HepG2 (cell line): ENCODE measurements around the gene GCLM. TPM values are rescaled to one million over a fixed set of nuclear protein-coding genes. Genes with fewer than 3 reads are reported as not detected.

Source experiments
- BHLHE40 ChIP-seq: IDR thresholded peaks from 2 replicates; pipeline ENCODE4 v1.6.1; 2011; ENCODE audit warnings: low read length, improper control_type of control experiment
- CBX2 ChIP-seq, 2 experiments: fragments of 200-600 bp in 1 of 2; sonication (generic); formaldehyde crosslinking in 1 of 2; IDR thresholded peaks; 2 replicates each; pipeline versions ENCODE4 v1.7.0 to v1.8.1; 2018 to 2022; ENCODE audit warnings: low read depth in 2 of 2, low read length in 1 of 2, mild to moderate bottlenecking in 1 of 2, missing genetic modification reagents in 1 of 2
- CEBPB ChIP-seq: IDR thresholded peaks from 2 replicates; pipeline ENCODE4 v1.6.1; 2011; ENCODE audit warnings: low read depth, low read length, improper control_type of control experiment, borderline replicate concordance
- CREB3 ChIP-seq: sonication (generic); formaldehyde crosslinking; IDR thresholded peaks from 2 replicates; pipeline ENCODE4 v1.5.0; 2020; ENCODE audit warnings: missing genetic modification reagents
- CREBL2 ChIP-seq: sonication (generic); formaldehyde crosslinking; IDR thresholded peaks from 2 replicates; pipeline ENCODE4 v1.8.1; 2023; ENCODE audit warnings: missing genetic modification reagents, mild to moderate bottlenecking, borderline replicate concordance
- DMAP1 ChIP-seq: IDR thresholded peaks from 2 replicates; pipeline ENCODE4 v1.6.1; 2016
- DR1 ChIP-seq: sonication (generic); formaldehyde crosslinking; IDR thresholded peaks from 2 replicates; pipeline ENCODE4 v1.8.0; 2021; ENCODE audit warnings: mild to moderate bottlenecking, missing genetic modification reagents, inconsistent platforms
- FOSL1 ChIP-seq: sonication (generic); formaldehyde crosslinking; IDR thresholded peaks from 2 replicates; pipeline ENCODE4 v1.9.0; 2021; ENCODE audit warnings: missing genetic modification reagents, borderline replicate concordance
- GABPB1 ChIP-seq: IDR thresholded peaks from 2 replicates; pipeline ENCODE4 v1.6.1; 2016; ENCODE audit warnings: mild to moderate bottlenecking, missing genetic modification reagents, moderate library complexity, missing compliant biosample characterization
- GPN1 ChIP-seq: sonication (generic); formaldehyde crosslinking; IDR thresholded peaks from 2 replicates; pipeline ENCODE4 v1.5.1; 2020; ENCODE audit warnings: missing genetic modification reagents, borderline replicate concordance
- IKZF1 ChIP-seq: fragments of 450-650 bp; IDR thresholded peaks from 2 replicates; pipeline ENCODE4 v1.7.1; 2016
- IRF9 ChIP-seq: sonication (generic); formaldehyde crosslinking; IDR thresholded peaks from 2 replicates; pipeline ENCODE4 v1.8.0; 2022; ENCODE audit warnings: missing genetic modification reagents, mild to moderate bottlenecking, borderline replicate concordance
- ISL2 ChIP-seq: sonication (generic); formaldehyde crosslinking; IDR thresholded peaks from 2 replicates; pipeline ENCODE4 v1.5.0; 2020; ENCODE audit warnings: missing genetic modification reagents
- KLF15 ChIP-seq: sonication (generic); formaldehyde crosslinking; IDR thresholded peaks from 2 replicates; pipeline ENCODE4 v1.8.1; 2023; ENCODE audit warnings: borderline replicate concordance, mild to moderate bottlenecking, inconsistent platforms, missing genetic modification reagents, mixed read lengths
- MYNN ChIP-seq: sonication (generic); formaldehyde crosslinking; IDR thresholded peaks from 2 replicates; pipeline ENCODE4 v1.4.0; 2020; ENCODE audit warnings: mild to moderate bottlenecking, low read depth, missing genetic modification reagents
- RXRA ChIP-seq: sonication (generic); formaldehyde crosslinking; IDR thresholded peaks from 2 replicates; pipeline ENCODE4 v1.5.1; 2020; ENCODE audit warnings: missing genetic modification reagents
- SIX1 ChIP-seq: sonication (generic); formaldehyde crosslinking; IDR thresholded peaks from 2 replicates; pipeline ENCODE4 v1.4.0; 2020; ENCODE audit warnings: missing genetic modification reagents, borderline replicate concordance
- SMAD3 ChIP-seq: sonication (generic); formaldehyde crosslinking; IDR thresholded peaks from 2 replicates; pipeline ENCODE4 v1.4.0; 2020; ENCODE audit warnings: missing genetic modification reagents
- SP2 ChIP-seq: sonication (generic); formaldehyde crosslinking; IDR thresholded peaks from 2 replicates; pipeline ENCODE4 v1.5.1; 2020; ENCODE audit warnings: mild to moderate bottlenecking, missing genetic modification reagents
- SPEN ChIP-seq: sonication (generic); formaldehyde crosslinking; IDR thresholded peaks from 2 replicates; pipeline ENCODE4 v1.5.1; 2020; ENCODE audit warnings: low read depth, mild to moderate bottlenecking, missing genetic modification reagents
- ZBTB26 ChIP-seq: IDR thresholded peaks from 2 replicates; pipeline ENCODE4 v1.6.1; 2016; ENCODE audit warnings: missing compliant biosample characterization, missing genetic modification reagents, borderline replicate concordance
- ZNF138 ChIP-seq: sonication (generic); formaldehyde crosslinking; IDR thresholded peaks from 2 replicates; pipeline ENCODE4 v1.5.0; 2020; ENCODE audit warnings: mild to moderate bottlenecking, low read depth, missing genetic modification reagents
- ZNF503 ChIP-seq: sonication (generic); formaldehyde crosslinking; IDR thresholded peaks from 2 replicates; pipeline ENCODE4 v1.4.0; 2020; ENCODE audit warnings: missing genetic modification reagents
- ZNF790 ChIP-seq: sonication (generic); formaldehyde crosslinking; IDR thresholded peaks from 2 replicates; pipeline ENCODE4 v1.8.0; 2022; ENCODE audit warnings: missing genetic modification reagents, mild to moderate bottlenecking, borderline replicate concordance
- polyA plus RNA-seq, 8 experiments: library from polyadenylated mRNA; depleted of rRNA in 3 of 8; stranded (reverse) in 7 of 8; unstranded in 1 of 8; fragments of >200 nt; fragmentation: Illumina TruSeq in 4 of 8; extraction: Trizol in 4 of 8; gene quantifications; 2 replicates each; pipeline versions ENCODE4 v1.2.1 to v1.2.3, GENCODE V29; 2011 to 2016; ENCODE audit warnings: low read depth in 4 of 8, missing spikeins in 1 of 8, mixed read lengths in 1 of 8; ENCODE audit not compliant: insufficient read depth in 1 of 8
- total RNA-seq, 5 experiments: library from RNA; depleted of rRNA; stranded (reverse); fragments of >200 nt; fragmentation: Illumina TruSeq; extraction: Trizol; gene quantifications; 2 replicates each; pipeline ENCODE4 v1.2.3, GENCODE V29; 2016; ENCODE audit warnings: low read depth in 1 of 5

Gene GCLM
- total and polyA plus RNA-seq, 2 of the 13 experiments (the other 11 are each of a cell fraction or from before 2014, with no cell fraction given) = 8.7 to 29.9 TPM

GRCh38 chr1:93908394-93909145, 660 bp downstream of the GCLM start (continued):
- TF ChIP-seq ZBTB26 (CRISPR knock-in tag) = 0 out of 2 replicates have a peak, but pooled peaks have one; percentile 18
- no peak for TF ChIP-seq CREB3
- no peak for TF ChIP-seq KLF15 (CRISPR knock-in tag)
- TF ChIP-seq IKZF1 = no peak
- TF ChIP-seq MYNN (CRISPR knock-in tag) = no peak
- no peak for TF ChIP-seq ZNF790 (CRISPR knock-in tag)
- no peak for TF ChIP-seq DR1
- TF ChIP-seq SIX1 (CRISPR knock-in tag) = no peak
- TF ChIP-seq ZNF503 = no peak
- 0 out of 2 replicates have a peak, but pooled peaks have one; percentile 16 for TF ChIP-seq DMAP1 (CRISPR knock-in tag)
- peak; percentile 28; the same call in 1 of the 2 replicates for TF ChIP-seq SP2 (CRISPR knock-in tag)
- no peak for TF ChIP-seq CBX2 (IDR thresholded peaks at IDR 0.05; ENCODE audit: low read depth, low read length)
- no peak for TF ChIP-seq CBX2 (CRISPR knock-in tag; IDR thresholded peaks at IDR 0.05; ENCODE audit: low read depth)
- TF ChIP-seq IRF9 (CRISPR knock-in tag) = no peak
- TF ChIP-seq SPEN (CRISPR knock-in tag) = 0 out of 2 replicates have a peak, but pooled peaks have one; percentile 34
- no peak for TF ChIP-seq SMAD3 (CRISPR knock-in tag)
- no peak for TF ChIP-seq CREBL2 (CRISPR knock-in tag)
- no peak for TF ChIP-seq ISL2 (CRISPR knock-in tag)
- no peak for TF ChIP-seq ZNF138 (CRISPR knock-in tag)
- TF ChIP-seq GABPB1 (CRISPR knock-in tag) = peak; percentile 23; the same call in 1 of the 2 replicates
- no peak for TF ChIP-seq BHLHE40
- no peak for TF ChIP-seq FOSL1
- TF ChIP-seq CEBPB = no peak
- TF ChIP-seq GPN1 (CRISPR knock-in tag) = no peak
- no peak for TF ChIP-seq RXRA (CRISPR knock-in tag)
